Right lobe of liver (tissue), 6 donors: ENCODE data around the gene PRR7. TPM values are rescaled to one million over a fixed set of nuclear protein-coding genes. Genes with fewer than 3 reads are reported as not detected.

ENCODE experiments used
- ATAC-seq, 4 donors: fragments of 200-7000 bp; cut with Tn5 transposase; one replicate each; pipeline ENCODE4 v1.9.1; 2020; ENCODE audit warnings: mild to moderate bottlenecking in 4 of 4, moderate library complexity in 4 of 4
- DNase-seq, 3 donors: peaks; one replicate each; pipeline ENCODE4 v3.0.0-alpha.2; 2020
- H3K27ac ChIP-seq, 3 donors: fragments of 200-600 bp; one replicate each; pipeline ENCODE4 v1.8.0; 2022
- H3K27me3 ChIP-seq, 2 donors: fragments of 200-600 bp; one replicate each; pipeline ENCODE4 v1.8.0; 2022
- H3K36me3 ChIP-seq, 4 donors: fragments of 200-600 bp; sonication (generic) in 1 of 4; one replicate each; pipeline versions ENCODE4 v1.5.1 to v1.8.0; 2017 to 2022; ENCODE audit warnings: control low read depth in 1 of 4
- H3K4me1 ChIP-seq, 4 donors: fragments of 200-600 bp; sonication (generic) in 1 of 4; one replicate each; pipeline versions ENCODE4 v1.5.1 to v1.8.0; 2017 to 2022; ENCODE audit warnings: control low read depth in 1 of 4
- H3K4me3 ChIP-seq, 3 donors: fragments of 200-600 bp; one replicate each; pipeline ENCODE4 v1.8.0; 2022
- H3K9me3 ChIP-seq, 4 donors: fragments of 200-600 bp; sonication (generic) in 1 of 4; one replicate each; pipeline versions ENCODE4 v1.5.1 to v1.8.0; 2017 to 2022; ENCODE audit warnings: control low read depth in 1 of 4
- POLR2A ChIP-seq: fragments of 450-650 bp; IDR thresholded peaks from one replicate; pipeline ENCODE4 v1.6.1; 2017; ENCODE audit warnings: antibody characterized with exemption, mild to moderate bottlenecking
- WGBS: methylation state at CpG from one replicate; pipeline ENCODE4 v1.1.6; 2018; ENCODE audit warnings: low coverage, low lambda C conversion rate; ENCODE audit not compliant: insufficient coverage; ENCODE audit errors: missing lambda C conversion rate; 5-methylcytosine and 5-hydroxymethylcytosine counted together
- intact Hi-C, 2 donors: fragments of 100-400 bp; cut with DNase I; formaldehyde crosslinking; loops; one replicate each; pipeline versions ENCODE4 v1.11.2 to v1.14.1; 2022
- total RNA-seq, 6 experiments: library from RNA; depleted of rRNA in 2 of 6; stranded (reverse); fragments of >200 nt in 2 of 6; fragmentation: NEBNext Ultra II Directional in 3 of 6; extraction: Animal tissue kit (Norgen Biotek cat#: 25700) in 3 of 6; gene quantifications; one replicate each; pipeline versions ENCODE4 v1.1.0 to v1.2.4, GENCODE V29; 2016 to 2023
- TF ChIP-seq, protein P1 (sequence below), 4 donors: fragments of 200-600 bp in 3 of 4; fragments of 450-650 bp in 1 of 4; IDR thresholded peaks; one replicate each; pipeline versions ENCODE4 v1.5.1 to v1.8.0; 2016 to 2022; ENCODE audit warnings: antibody characterized with exemption in 4 of 4, mild to moderate bottlenecking in 2 of 4
- donor health status: DM: no; HTN: yes; CAD: no.
- donor health status: DM: no; HTN: no; CAD: no.
- donor health status: DM: no; HTN: no; CAD: no.
- donor health status: DM: no; HTN: yes; CAD: no.
- donor health status: DM: no; HTN: yes; CAD: no.

Gene PRR7
- total RNA-seq, 6 experiments from 2014 or later, result 0.15 to 13.0 (median 1.9) TPM

DNA sequence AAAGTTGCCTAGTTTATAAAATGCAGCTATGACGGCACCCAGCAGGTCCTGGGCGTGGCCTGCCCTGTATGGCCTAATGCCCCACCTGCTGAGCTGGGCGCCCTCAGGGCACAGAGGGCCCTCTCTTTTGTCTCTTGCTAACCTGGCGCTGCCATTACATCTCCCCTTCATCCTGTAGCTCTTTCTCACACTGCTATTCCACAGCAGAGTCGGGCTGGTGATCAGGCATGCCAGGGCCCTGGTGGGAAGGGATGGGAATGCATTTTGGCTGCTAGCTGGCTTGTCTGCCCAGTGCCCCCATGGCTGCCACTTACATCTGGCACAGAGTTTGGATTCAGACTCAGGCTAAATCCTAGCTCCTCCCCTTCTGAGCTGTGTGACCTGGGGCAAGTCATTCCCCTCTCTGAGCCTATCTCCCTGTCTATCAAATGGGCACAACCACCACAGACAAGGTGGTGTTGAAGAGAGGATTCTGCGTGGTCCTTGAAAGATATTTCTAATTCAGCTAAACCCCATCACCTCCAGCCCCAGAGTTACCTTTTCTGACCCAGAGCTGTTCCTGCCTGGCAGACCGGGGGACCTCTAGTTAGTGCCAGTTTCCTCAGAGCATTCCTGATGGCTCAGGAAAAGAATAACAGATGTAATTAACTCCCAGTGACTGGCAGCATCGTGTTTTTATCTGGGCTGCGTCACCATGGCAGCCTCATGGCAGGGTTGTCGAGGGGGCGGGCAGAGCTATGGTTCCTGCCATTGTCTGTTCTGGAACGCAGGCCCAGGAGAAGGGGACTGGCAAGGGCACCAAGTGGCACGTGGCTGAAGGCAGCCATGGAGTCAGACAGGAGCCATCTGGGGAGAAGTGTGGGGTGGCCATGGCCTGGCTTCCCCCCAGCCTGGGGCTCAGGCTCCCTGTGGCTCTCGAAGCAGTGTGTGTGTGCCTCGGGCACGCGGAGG, 6.3 kb downstream of the PRR7 start:
- no peak for ATAC-seq
- peak in 1 of 3 donors; percentile 56 for DNase-seq
- no peak overlapping the region for H3K27ac ChIP-seq

DNA sequence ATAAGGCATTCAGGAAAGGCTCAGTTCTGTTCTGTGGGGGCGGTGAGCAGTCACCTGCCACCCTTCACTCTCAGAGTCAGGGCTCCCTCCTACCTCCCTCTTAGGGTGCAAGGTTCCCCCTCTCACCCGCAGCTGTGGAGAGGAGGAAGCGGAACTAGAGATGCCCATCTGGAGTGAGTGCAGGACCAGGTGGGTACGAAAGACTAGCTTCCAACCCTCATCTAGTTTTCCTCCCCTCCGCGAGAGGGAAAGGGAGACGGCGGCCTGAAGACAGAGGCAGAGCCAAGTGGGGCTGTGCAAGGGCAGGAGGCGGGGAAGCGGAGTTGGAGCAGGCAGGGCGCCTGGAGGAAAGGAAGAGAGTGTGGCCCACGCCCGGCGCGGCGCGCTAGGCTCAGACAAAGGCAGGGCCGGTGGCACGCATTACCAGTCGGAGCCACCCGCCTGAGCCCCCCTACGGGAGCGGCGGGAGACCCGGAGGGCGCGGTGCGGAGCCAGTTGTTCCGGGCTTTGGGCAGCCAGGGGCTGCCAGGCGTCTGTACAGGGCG, 7.3 kb downstream of the PRR7 start:
- Histone ChIP-seq H3K27me3 (no peaks in the 10 kb centered on the region), H3K27ac (peak overlapping the region in 1 of 3 donors; percentile 64), H3K4me3 (peak overlapping the region; percentile 31 to 66 (median 62)), H3K36me3 (no peaks in the 10 kb centered on the region), H3K9me3 (no peaks in the 10 kb centered on the region), H3K4me1 (peaks cover 0 to 10% (median 3%) of the 10 kb centered on the region in 4 donors)
- DNase-seq (peak in 2 of 3 donors; percentile 50 to 66), ATAC-seq (peak in 1 of 4 donors; percentile 1)
- TF ChIP-seq, protein P1, sequence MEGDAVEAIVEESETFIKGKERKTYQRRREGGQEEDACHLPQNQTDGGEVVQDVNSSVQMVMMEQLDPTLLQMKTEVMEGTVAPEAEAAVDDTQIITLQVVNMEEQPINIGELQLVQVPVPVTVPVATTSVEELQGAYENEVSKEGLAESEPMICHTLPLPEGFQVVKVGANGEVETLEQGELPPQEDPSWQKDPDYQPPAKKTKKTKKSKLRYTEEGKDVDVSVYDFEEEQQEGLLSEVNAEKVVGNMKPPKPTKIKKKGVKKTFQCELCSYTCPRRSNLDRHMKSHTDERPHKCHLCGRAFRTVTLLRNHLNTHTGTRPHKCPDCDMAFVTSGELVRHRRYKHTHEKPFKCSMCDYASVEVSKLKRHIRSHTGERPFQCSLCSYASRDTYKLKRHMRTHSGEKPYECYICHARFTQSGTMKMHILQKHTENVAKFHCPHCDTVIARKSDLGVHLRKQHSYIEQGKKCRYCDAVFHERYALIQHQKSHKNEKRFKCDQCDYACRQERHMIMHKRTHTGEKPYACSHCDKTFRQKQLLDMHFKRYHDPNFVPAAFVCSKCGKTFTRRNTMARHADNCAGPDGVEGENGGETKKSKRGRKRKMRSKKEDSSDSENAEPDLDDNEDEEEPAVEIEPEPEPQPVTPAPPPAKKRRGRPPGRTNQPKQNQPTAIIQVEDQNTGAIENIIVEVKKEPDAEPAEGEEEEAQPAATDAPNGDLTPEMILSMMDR (IDR thresholded peaks at IDR 0.05), result no peak
- TF ChIP-seq POLR2A, result no peak
- intact Hi-C loops, result loop anchor here (5.0 to 10.0 kb wide), 3 partner anchors 57 to 139 kb away; partner anchors contain the start of gene MXD3 (in 1 of the 2)
- WGBS, result 18% methylated on average over 17 of the region's 31 CpGs

More for the DNA sequence above, 6.3 kb downstream of the PRR7 start:
- no peaks in the 10 kb centered on the region for H3K9me3 ChIP-seq
- no CpG with 5 or more reads among the region's 17 CpGs for WGBS
- peaks cover 0 to 12% (median 3%) of the 10 kb centered on the region in 4 donors for H3K4me1 ChIP-seq
- intact Hi-C loops, result loop anchor here (5.0 to 10.0 kb wide), 3 partner anchors 56 to 138 kb away; partner anchors contain the start of gene MXD3 (in 1 of the 2)
- H3K36me3 ChIP-seq, result no peaks in the 10 kb centered on the region
- no peak overlapping the region for H3K4me3 ChIP-seq
- TF ChIP-seq, protein P1 (IDR thresholded peaks at IDR 0.05), result no peak
- TF ChIP-seq POLR2A, result no peak
- no peaks in the 10 kb centered on the region for H3K27me3 ChIP-seq

DNA sequence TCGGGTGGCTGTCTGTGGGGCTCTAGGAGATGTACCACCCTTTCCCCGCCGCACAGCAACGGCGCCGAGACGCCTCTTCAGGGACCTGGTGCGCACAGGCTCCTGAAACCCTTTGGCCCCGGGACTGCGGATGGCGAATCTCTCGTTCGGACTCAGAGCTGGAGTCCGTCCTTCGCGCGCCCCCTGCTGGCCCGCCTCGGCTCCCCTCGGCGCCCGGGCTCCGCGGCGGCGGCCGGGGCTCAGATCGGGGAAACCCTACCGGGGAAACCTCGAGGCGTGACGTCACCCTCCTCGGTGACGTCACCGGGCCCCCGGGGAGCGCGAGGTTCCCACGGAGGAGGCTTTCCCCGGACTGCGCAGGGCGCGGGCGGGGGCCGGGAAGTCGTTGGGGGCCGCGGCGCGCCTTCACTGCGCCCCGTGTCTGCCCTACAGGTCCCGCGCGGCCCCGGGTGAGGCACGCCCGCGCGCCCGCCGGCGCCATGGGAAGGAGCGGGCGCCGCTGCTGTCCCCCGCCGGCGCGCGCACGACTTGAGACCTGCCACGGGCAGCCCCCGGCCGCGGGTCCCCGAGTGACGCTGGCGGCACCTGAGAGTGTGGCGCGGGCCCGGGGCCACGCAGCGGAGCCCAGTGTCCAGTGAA, 7.9 kb downstream of the PRR7 start:
- no CpG with 5 or more reads among the region's 84 CpGs for WGBS
- peak; percentile 92 to 94 (median 93) for DNase-seq
- TF ChIP-seq, protein P1 (IDR thresholded peaks at IDR 0.05), result peak; percentile 92 to 99 (median 94)
- TF ChIP-seq POLR2A, result no peak

DNA sequence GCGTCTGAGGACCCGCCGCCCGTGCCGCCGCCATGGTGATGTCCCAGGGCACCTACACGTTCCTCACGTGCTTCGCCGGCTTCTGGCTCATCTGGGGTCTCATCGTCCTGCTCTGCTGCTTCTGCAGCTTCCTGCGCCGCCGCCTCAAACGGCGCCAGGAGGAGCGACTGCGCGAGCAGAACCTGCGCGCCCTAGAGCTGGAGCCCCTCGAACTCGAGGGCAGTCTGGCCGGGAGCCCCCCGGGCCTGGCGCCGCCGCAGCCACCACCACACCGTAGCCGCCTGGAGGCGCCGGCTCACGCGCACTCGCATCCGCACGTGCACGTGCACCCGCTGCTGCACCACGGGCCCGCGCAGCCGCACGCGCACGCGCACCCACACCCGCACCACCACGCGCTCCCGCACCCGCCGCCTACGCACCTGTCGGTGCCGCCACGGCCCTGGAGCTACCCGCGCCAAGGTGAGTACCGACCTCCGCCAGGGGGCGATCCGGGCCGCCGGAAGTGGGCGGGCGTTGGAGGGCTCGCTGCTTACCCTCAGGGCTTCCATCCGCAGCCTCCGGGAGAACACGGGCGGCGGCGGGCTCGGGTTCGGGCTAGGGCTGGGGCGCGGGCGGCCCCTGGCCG, 8.5 kb downstream of the PRR7 start:
- ATAC-seq (peak; percentile 60 to 72 (median 63)), DNase-seq (peak; percentile 88 to 91 (median 90))
- intact Hi-C loops, result loop anchor here in 1 of 2 donors (10.0 kb wide), 1 partner anchor 140 kb away; the partner anchor contains the start of gene MXD3
- TF ChIP-seq, protein P1 (IDR thresholded peaks at IDR 0.05), result peak; percentile 74 to 80 (median 76)
- TF ChIP-seq POLR2A, result peak; percentile 68
- H3K4me1 ChIP-seq, result peaks cover 0 to 10% (median 3%) of the 10 kb centered on the region in 4 donors
- peak overlapping the region; percentile 36 to 65 (median 64) for H3K27ac ChIP-seq
- WGBS, result 0% methylated on average over 10 of the region's 80 CpGs
- peak overlapping the region; percentile 62 to 73 (median 66) for H3K4me3 ChIP-seq
- H3K9me3 ChIP-seq, result no peaks in the 10 kb centered on the region
- no peaks in the 10 kb centered on the region for H3K27me3 ChIP-seq
- no peaks in the 10 kb centered on the region for H3K36me3 ChIP-seq

More for the DNA sequence above, 7.9 kb downstream of the PRR7 start:
- H3K4me1 ChIP-seq, result peaks cover 0 to 10% (median 3%) of the 10 kb centered on the region in 4 donors
- no peaks in the 10 kb centered on the region for H3K36me3 ChIP-seq
- peak overlapping the region; percentile 62 to 73 (median 66) for H3K4me3 ChIP-seq
- intact Hi-C loops, result loop anchor here (5.0 to 10.0 kb wide), 3 partner anchors 57 to 140 kb away; partner anchors contain the start of gene MXD3 (in 1 of the 2)
- ATAC-seq, result peak; percentile 70 to 83 (median 75)
- H3K9me3 ChIP-seq, result no peaks in the 10 kb centered on the region
- peak overlapping the region; percentile 36 to 65 (median 64) for H3K27ac ChIP-seq
- H3K27me3 ChIP-seq, result no peaks in the 10 kb centered on the region
